ENCODE data around the gene SEZ6.

SEZ6 gene

DNA sequence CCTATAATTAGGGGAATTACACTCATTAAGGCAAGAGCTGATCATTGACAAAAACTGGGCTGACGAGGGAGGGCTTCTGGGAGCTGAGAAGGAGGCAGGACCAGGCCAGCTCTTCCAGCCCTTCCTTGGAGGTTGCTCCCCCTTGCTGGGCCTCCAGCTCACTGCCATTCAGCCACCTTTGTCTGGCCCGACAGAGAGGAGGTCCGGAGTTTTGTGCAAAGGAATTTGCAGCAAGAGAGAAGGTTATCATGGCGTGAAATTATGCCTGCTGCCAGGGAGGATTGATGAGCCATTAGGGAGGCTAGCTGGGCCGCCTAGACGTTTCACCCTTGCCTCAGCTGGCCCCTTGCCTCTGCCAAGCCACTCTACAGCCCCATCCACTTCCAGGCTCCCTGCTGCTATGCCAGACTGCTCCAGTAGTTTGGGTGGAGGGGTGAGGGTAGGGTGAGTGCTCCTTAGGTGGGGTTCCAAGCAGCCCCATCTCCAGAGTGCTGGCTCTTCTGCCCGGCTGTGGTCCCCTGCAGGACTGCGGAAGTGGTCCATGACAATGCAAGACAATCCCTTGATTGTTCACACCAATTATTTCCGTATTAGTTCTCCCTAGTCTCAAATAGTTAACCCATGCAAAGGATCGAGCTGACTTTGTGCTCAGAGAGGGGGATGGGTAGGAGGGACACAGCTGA is 37.5 kb downstream of the SEZ6 start:
- TF ChIP-seq, protein P1, sequence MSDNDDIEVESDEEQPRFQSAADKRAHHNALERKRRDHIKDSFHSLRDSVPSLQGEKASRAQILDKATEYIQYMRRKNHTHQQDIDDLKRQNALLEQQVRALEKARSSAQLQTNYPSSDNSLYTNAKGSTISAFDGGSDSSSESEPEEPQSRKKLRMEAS (IDR thresholded peaks at IDR 0.05): peak; percentile 58; the same call in 1 of the 2 replicates
- no peak for TF ChIP-seq TAF1 (IDR thresholded peaks at IDR 0.05; ENCODE audit: low read depth)
- no peak; the same call in 1 of the 2 replicates for TF ChIP-seq RAD21 (IDR thresholded peaks at IDR 0.05; ENCODE audit: low read depth)
- TF ChIP-seq NFIC (IDR thresholded peaks at IDR 0.05): peak; percentile 96
- no peak for TF ChIP-seq EGR1 (IDR thresholded peaks at IDR 0.05)
- peak; percentile 90 for TF ChIP-seq EP300 (IDR thresholded peaks at IDR 0.05; ENCODE audit: borderline replicate concordance)
- TF ChIP-seq ZBTB7A (IDR thresholded peaks at IDR 0.05; ENCODE audit: low read depth): no peak
- TF ChIP-seq YY1 (IDR thresholded peaks at IDR 0.05; ENCODE audit: low read depth): peak; percentile 64; the same call in 1 of the 2 replicates
- peak; percentile 92 for TF ChIP-seq TEAD4 (IDR thresholded peaks at IDR 0.05)
- peak; percentile 93 for TF ChIP-seq TCF12 (IDR thresholded peaks at IDR 0.05; ENCODE audit: low read depth)
- TF ChIP-seq, protein P2, sequence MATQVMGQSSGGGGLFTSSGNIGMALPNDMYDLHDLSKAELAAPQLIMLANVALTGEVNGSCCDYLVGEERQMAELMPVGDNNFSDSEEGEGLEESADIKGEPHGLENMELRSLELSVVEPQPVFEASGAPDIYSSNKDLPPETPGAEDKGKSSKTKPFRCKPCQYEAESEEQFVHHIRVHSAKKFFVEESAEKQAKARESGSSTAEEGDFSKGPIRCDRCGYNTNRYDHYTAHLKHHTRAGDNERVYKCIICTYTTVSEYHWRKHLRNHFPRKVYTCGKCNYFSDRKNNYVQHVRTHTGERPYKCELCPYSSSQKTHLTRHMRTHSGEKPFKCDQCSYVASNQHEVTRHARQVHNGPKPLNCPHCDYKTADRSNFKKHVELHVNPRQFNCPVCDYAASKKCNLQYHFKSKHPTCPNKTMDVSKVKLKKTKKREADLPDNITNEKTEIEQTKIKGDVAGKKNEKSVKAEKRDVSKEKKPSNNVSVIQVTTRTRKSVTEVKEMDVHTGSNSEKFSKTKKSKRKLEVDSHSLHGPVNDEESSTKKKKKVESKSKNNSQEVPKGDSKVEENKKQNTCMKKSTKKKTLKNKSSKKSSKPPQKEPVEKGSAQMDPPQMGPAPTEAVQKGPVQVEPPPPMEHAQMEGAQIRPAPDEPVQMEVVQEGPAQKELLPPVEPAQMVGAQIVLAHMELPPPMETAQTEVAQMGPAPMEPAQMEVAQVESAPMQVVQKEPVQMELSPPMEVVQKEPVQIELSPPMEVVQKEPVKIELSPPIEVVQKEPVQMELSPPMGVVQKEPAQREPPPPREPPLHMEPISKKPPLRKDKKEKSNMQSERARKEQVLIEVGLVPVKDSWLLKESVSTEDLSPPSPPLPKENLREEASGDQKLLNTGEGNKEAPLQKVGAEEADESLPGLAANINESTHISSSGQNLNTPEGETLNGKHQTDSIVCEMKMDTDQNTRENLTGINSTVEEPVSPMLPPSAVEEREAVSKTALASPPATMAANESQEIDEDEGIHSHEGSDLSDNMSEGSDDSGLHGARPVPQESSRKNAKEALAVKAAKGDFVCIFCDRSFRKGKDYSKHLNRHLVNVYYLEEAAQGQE (IDR thresholded peaks at IDR 0.05; ENCODE audit: low read depth): no peak
- TF ChIP-seq FOXM1 (IDR thresholded peaks at IDR 0.05; ENCODE audit: borderline replicate concordance, low read depth): peak; percentile 70; the same call in 1 of the 2 replicates
- TF ChIP-seq, protein P3, sequence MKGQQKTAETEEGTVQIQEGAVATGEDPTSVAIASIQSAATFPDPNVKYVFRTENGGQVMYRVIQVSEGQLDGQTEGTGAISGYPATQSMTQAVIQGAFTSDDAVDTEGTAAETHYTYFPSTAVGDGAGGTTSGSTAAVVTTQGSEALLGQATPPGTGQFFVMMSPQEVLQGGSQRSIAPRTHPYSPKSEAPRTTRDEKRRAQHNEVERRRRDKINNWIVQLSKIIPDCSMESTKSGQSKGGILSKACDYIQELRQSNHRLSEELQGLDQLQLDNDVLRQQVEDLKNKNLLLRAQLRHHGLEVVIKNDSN (IDR thresholded peaks at IDR 0.05): 0 out of 2 replicates have a peak, but pooled peaks have one; percentile 29
- TF ChIP-seq CEBPB (IDR thresholded peaks at IDR 0.05): peak; percentile 57; the same call in 1 of the 2 replicates
- TF ChIP-seq CREB1 (IDR thresholded peaks at IDR 0.05; ENCODE audit: low read depth): no peak

DNA sequence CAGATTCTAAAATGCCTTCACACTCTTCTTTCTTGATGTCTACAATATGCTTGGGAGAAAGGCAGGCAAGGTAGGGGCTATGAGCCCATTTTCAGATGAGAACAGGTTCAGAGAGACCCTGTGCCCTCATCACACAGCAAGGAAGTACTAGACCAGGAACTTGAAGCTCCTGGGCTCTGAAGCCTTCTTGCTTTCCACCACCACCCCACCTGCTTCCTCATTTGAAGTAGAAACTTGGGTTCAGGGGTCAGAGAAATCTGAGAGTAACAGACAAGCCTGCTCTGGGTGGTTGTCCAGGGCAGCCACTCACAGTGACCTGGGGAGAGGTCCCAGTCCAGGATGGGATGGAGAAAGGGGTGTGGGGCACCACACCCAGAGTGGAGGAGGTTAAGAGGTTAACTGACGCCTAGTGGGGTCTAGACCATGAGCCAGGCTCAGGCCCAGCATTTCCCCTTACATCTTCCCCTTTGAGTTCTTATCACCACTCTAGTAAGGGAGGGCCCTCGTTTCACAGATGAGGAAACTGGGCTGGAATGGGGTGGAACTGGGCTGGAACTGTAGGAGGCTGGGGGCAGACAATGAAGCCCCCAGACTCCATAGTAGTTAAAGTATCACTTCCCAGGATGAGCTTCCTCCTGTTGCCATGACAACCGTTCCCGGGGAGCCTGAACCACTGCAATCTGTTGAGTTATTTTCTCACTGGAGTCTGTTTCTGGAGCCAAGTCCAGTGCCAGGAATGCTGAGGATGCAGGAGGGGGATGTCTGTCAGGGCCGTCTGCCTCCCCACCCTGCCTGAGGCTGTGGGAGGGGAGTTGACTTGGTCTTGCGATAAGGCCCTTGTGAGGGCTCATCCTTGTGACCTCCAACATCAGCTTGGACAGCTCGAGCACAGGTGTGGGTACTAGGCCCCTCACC is 38.4 kb downstream of the SEZ6 start:
- no peak for TF ChIP-seq NFIC (IDR thresholded peaks at IDR 0.05)
- TF ChIP-seq TEAD4 (IDR thresholded peaks at IDR 0.05): peak; percentile 15; the same call in 1 of the 2 replicates

DNA sequence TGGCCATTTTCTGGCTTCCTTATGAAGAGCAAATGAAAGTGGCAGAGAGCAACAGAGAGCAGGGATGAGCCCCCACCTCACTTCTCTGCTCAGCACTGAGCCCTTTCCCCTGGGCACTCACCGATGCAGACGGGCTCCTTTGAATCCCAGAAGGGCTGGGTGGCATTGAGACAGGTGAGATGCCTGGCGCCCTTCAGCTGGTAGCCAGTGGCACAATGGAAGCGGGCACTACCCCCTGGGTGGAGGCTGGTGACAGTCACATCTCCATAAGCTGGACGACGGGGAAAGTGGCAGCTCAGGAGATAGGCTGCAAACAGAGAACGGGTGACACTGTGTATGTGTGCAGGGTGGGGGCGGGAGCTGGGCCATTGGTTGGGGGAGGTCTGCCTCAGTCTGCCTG is 42.0 kb downstream of the SEZ6 start:
- TF ChIP-seq EGR1 (IDR thresholded peaks at IDR 0.05) (no peak), ZBTB7A (IDR thresholded peaks at IDR 0.05; ENCODE audit: low read depth) (no peak), NFIC (IDR thresholded peaks at IDR 0.05) (no peak), TEAD4 (IDR thresholded peaks at IDR 0.05) (no peak), CREB1 (IDR thresholded peaks at IDR 0.05; ENCODE audit: low read depth) (no peak), TAF1 (IDR thresholded peaks at IDR 0.05; ENCODE audit: low read depth) (no peak), EP300 (IDR thresholded peaks at IDR 0.05; ENCODE audit: borderline replicate concordance) (no peak), CEBPB (IDR thresholded peaks at IDR 0.05) (no peak), TCF12 (IDR thresholded peaks at IDR 0.05; ENCODE audit: low read depth) (no peak)
- TF ChIP-seq, protein P2 (IDR thresholded peaks at IDR 0.05; ENCODE audit: low read depth): no peak
- TF ChIP-seq, protein P1 (IDR thresholded peaks at IDR 0.05): no peak

DNA sequence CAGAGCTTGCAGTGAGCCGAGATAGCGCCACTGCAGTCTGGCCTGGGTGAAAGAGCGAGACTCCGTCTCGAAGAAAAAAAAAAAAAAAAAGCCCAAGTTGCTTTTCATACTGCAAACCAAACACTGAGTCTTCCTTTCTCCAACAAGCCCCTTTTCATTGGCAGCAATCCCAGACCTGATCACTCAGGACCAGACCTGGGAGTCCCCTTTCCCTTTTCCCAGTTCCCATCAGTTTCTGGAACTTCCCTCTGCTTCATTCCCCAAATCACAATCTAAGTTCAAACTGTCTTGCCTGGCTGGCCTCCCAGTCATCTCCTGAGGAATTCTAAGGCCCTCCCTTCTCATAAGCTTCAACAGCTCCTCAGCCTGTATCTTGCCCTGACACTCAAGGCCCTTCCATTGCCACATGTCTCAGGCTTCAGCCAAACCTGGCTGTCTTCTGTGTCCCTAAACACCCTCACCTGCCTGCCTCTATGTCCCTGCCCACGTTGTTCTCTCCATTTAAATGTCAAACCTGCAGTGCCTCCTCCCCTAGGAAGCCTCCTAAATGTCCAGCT is 42.7 kb downstream of the SEZ6 start:
- TF ChIP-seq, protein P1 (IDR thresholded peaks at IDR 0.05): no peak
- no peak for TF ChIP-seq RAD21 (IDR thresholded peaks at IDR 0.05; ENCODE audit: low read depth)
- no peak for TF ChIP-seq TAF1 (IDR thresholded peaks at IDR 0.05; ENCODE audit: low read depth)
- TF ChIP-seq FOXM1 (IDR thresholded peaks at IDR 0.05; ENCODE audit: borderline replicate concordance, low read depth): no peak
- TF ChIP-seq TEAD4 (IDR thresholded peaks at IDR 0.05): no peak

DNA sequence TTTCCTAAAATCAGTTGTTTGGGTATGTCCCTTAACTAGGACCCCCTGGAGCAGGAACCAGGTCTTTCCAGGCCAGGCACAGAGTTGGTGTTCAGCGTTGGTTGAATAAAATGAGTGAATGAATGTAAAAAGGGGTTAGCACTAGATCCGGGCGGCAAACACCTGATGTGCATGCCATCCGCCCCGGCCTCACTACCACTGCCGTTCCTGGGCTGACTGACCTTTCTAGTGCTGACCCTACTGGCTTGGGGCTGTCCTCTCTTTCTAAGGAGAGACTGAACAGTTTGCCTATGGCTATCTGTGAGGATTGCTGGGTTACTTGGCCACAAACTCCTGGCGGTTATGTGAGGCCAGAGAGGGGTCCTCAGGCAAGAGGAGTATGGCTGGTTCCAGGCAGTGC is 44.4 kb downstream of the SEZ6 start:
- TF ChIP-seq TEAD4 (IDR thresholded peaks at IDR 0.05): no peak
- TF ChIP-seq YY1 (IDR thresholded peaks at IDR 0.05; ENCODE audit: low read depth): no peak
- TF ChIP-seq CEBPB (IDR thresholded peaks at IDR 0.05): no peak
- TF ChIP-seq EGR1 (IDR thresholded peaks at IDR 0.05): no peak
- TF ChIP-seq, protein P3 (IDR thresholded peaks at IDR 0.05): no peak
- TF ChIP-seq FOXM1 (IDR thresholded peaks at IDR 0.05; ENCODE audit: borderline replicate concordance, low read depth): no peak
- TF ChIP-seq CREB1 (IDR thresholded peaks at IDR 0.05; ENCODE audit: low read depth): no peak
- TF ChIP-seq NFIC (IDR thresholded peaks at IDR 0.05): no peak
- no peak for TF ChIP-seq RAD21 (IDR thresholded peaks at IDR 0.05; ENCODE audit: low read depth)
- TF ChIP-seq, protein P1 (IDR thresholded peaks at IDR 0.05): no peak
- TF ChIP-seq, protein P2 (IDR thresholded peaks at IDR 0.05; ENCODE audit: low read depth): no peak
- no peak for TF ChIP-seq TCF12 (IDR thresholded peaks at IDR 0.05; ENCODE audit: low read depth)
- TF ChIP-seq TAF1 (IDR thresholded peaks at IDR 0.05; ENCODE audit: low read depth): no peak
- no peak for TF ChIP-seq ZBTB7A (IDR thresholded peaks at IDR 0.05; ENCODE audit: low read depth)
- TF ChIP-seq EP300 (IDR thresholded peaks at IDR 0.05; ENCODE audit: borderline replicate concordance): no peak
